IMR-90 (cell line): Measurements from ENCODE around the gene PI4K2B. TPM values are rescaled to one million over a fixed set of nuclear protein-coding genes. Genes with fewer than 3 reads are reported as not detected.

Source experiments
- ATAC-seq: fragments of 200-7000 bp; cut with Tn5 transposase; 2 replicates; pipeline ENCODE4 v1.9.1; 2020; ENCODE audit warnings: low read depth, mild to moderate bottlenecking, moderate library complexity
- BruUV-seq: library from RNA; stranded (reverse); fragments of 400-500 nt; replicated peaks from 2 replicates; lab custom pipeline; 2021; lab: Mats Ljungman, UMichigan
- CTCF ChIA-PET: fragments of 300-600 bp; formaldehyde crosslinking; extraction: SDS; loops from one replicate; lab custom pipeline; 2021; ENCODE audit warnings: antibody characterized with exemption; lab: Yijun Ruan, JAX
- POLR2A ChIA-PET: fragments of 300-600 bp; sonication (Branson Sonifier 250); formaldehyde crosslinking; loops from one replicate; lab custom pipeline; 2022; ENCODE audit warnings: antibody characterized with exemption; ENCODE audit not compliant: unreplicated experiment; lab: Charles Lee
- DNase-seq: peaks from one replicate; pipeline ENCODE4 v3.0.0; 2013
- H2AFZ ChIP-seq: replicated peaks from 2 replicates; pipeline ENCODE3; 2013; ENCODE audit warnings: low read length, mild to moderate bottlenecking; ENCODE audit not compliant: poor library complexity
- H2AK5ac ChIP-seq: 2 replicates; pipeline ENCODE4 v1.6.1; 2013; ENCODE audit warnings: low read depth, low read length, inconsistent platforms
- H2AK9ac ChIP-seq: replicated peaks from 2 replicates; pipeline ENCODE3; 2013; ENCODE audit warnings: mild to moderate bottlenecking, low read depth, low read length, moderate library complexity; ENCODE audit not compliant: poor library complexity
- H2BK120ac ChIP-seq: 2 replicates; pipeline ENCODE4 v1.6.1; 2013; ENCODE audit warnings: low read depth, low read length, inconsistent platforms
- H2BK15ac ChIP-seq: 3 replicates; pipeline ENCODE4 v1.6.1; 2013; ENCODE audit warnings: low read depth, low read length, inconsistent platforms
- H2BK20ac ChIP-seq: 2 replicates; pipeline ENCODE4 v1.6.1; 2013; ENCODE audit warnings: low read depth, mild to moderate bottlenecking, inconsistent platforms, low read length, moderate library complexity
- H2BK5ac ChIP-seq: 2 replicates; pipeline ENCODE4 v1.6.1; 2013; ENCODE audit warnings: mild to moderate bottlenecking, low read depth, low read length, inconsistent platforms; ENCODE audit not compliant: poor library complexity, severe bottlenecking
- H3K14ac ChIP-seq: replicated peaks from 2 replicates; pipeline ENCODE4 v1.6.1; 2013; ENCODE audit warnings: low read depth, low read length, inconsistent platforms
- H3K18ac ChIP-seq: 2 replicates; pipeline ENCODE4 v1.6.1; 2013; ENCODE audit warnings: low read depth, low read length, control low read depth
- H3K23ac ChIP-seq: 2 replicates; pipeline ENCODE4 v1.6.1; 2013; ENCODE audit warnings: low read depth, low read length, inconsistent platforms
- H3K27ac ChIP-seq: 2 replicates; pipeline ENCODE4 v1.5.1; 2013; ENCODE audit warnings: mild to moderate bottlenecking, control low read depth, low read length; ENCODE audit not compliant: insufficient read depth
- H3K27me3 ChIP-seq: 2 replicates; pipeline ENCODE4 v1.6.1; 2013; ENCODE audit warnings: low read length; ENCODE audit not compliant: control insufficient read depth, insufficient read depth
- H3K36me3 ChIP-seq: 2 replicates; pipeline ENCODE4 v1.6.1; 2013; ENCODE audit warnings: low read length, mixed read lengths; ENCODE audit not compliant: control insufficient read depth, insufficient read depth
- H3K4ac ChIP-seq: 2 replicates; pipeline ENCODE4 v1.6.1; 2013; ENCODE audit warnings: low read depth, low read length, inconsistent platforms
- H3K4me1 ChIP-seq: 2 replicates; pipeline ENCODE4 v1.6.1; 2013; ENCODE audit warnings: low read length, mixed read lengths; ENCODE audit not compliant: control insufficient read depth, insufficient read depth
- H3K4me2 ChIP-seq: 2 replicates; pipeline ENCODE4 v1.6.1; 2013; ENCODE audit warnings: low read depth, mild to moderate bottlenecking, control low read depth, low read length, moderate library complexity
- H3K4me3 ChIP-seq: 2 replicates; pipeline ENCODE4 v1.5.1; 2013; ENCODE audit warnings: low read depth, mild to moderate bottlenecking, control low read depth, low read length, moderate library complexity; ENCODE audit not compliant: insufficient read depth
- H3K56ac ChIP-seq: 2 replicates; pipeline ENCODE4 v1.6.1; 2013; ENCODE audit warnings: low read length, inconsistent platforms; ENCODE audit not compliant: insufficient read depth; ENCODE audit errors: extremely low read depth
- H3K79me1 ChIP-seq, 2 experiments: 2 replicates each; pipeline ENCODE4 v1.6.1; 2013; ENCODE audit warnings: low read length in 2 of 2, inconsistent platforms in 1 of 2, low read depth in 1 of 2
- H3K9ac ChIP-seq: 2 replicates; pipeline ENCODE4 v1.6.1; 2013; ENCODE audit warnings: low read depth, low read length, control low read depth
- H3K9me1 ChIP-seq: 2 replicates; pipeline ENCODE4 v1.6.1; 2013; ENCODE audit warnings: low read length, inconsistent platforms; ENCODE audit not compliant: insufficient read depth
- H3K9me3 ChIP-seq: 2 replicates; pipeline ENCODE4 v1.6.1; 2013; ENCODE audit warnings: low read length; ENCODE audit not compliant: control insufficient read depth, insufficient read depth
- H4K20me1 ChIP-seq: 2 replicates; pipeline ENCODE4 v1.6.1; 2013; ENCODE audit warnings: low read length, inconsistent platforms; ENCODE audit not compliant: insufficient read depth
- H4K5ac ChIP-seq: 2 replicates; pipeline ENCODE4 v1.6.1; 2013; ENCODE audit warnings: mild to moderate bottlenecking, low read depth, low read length, control low read depth
- H4K8ac ChIP-seq, 2 experiments: 2 replicates each; pipeline ENCODE4 v1.6.1; 2013; ENCODE audit warnings: low read depth in 2 of 2, low read length in 2 of 2, control low read depth in 1 of 2, inconsistent platforms in 1 of 2
- H4K91ac ChIP-seq: 2 replicates; pipeline ENCODE4 v1.6.1; 2013; ENCODE audit warnings: low read depth, low read length, inconsistent platforms; ENCODE audit not compliant: insufficient read depth
- CTCF ChIP-seq: conservative IDR thresholded peaks from 2 replicates; pipeline ENCODE4 v1.5.1; 2012; ENCODE audit warnings: mild to moderate bottlenecking, low read depth, low read length, improper control_type of control experiment
- RAD21 ChIP-seq: IDR thresholded peaks from 2 replicates; pipeline ENCODE4 v1.6.1; 2012; ENCODE audit warnings: low read length, improper control_type of control experiment
- WGBS, 2 experiments: methylation state at CpG; one replicate each; pipeline versions ENCODE4 v1.1.5 to v1.1.7; 2013; ENCODE audit warnings: missing lambda C conversion rate in 2 of 2; ENCODE audit not compliant: insufficient read length in 1 of 2; ENCODE audit errors: extremely low coverage in 2 of 2; 5-methylcytosine and 5-hydroxymethylcytosine counted together
- dilution Hi-C: fragments of 300-500 bp; cut with HindIII; formaldehyde crosslinking; loops from one replicate; pipeline ENCODE4 v1.14.3; 2018; ENCODE audit warnings: low sequenced_read_pairs; ENCODE audit not compliant: unreplicated experiment
- in situ Hi-C: fragments of 300-500 bp; cut with MboI; formaldehyde crosslinking; loops from 3 replicates; pipeline ENCODE4 v1.14.3; 2019; ENCODE audit warnings: low sequenced_read_pairs, inconsistent platforms, mixed read lengths
- intact Hi-C: fragments of 100-400 bp; cut with micrococcal nuclease; formaldehyde crosslinking; loops from 2 replicates; pipeline ENCODE4 v1.10.0; 2022
- polyA plus RNA-seq, 3 experiments: library from polyadenylated mRNA; depleted of rRNA; stranded (reverse); fragments of >200 nt; gene quantifications; 2 replicates each; pipeline ENCODE4 v1.2.3, GENCODE V29; 2012; ENCODE audit warnings: low replicate concordance in 1 of 3
- total RNA-seq: library from RNA; depleted of rRNA; stranded (reverse); fragments of >200 nt; gene quantifications from 2 replicates; pipeline ENCODE4 v1.2.3, GENCODE V29; 2012

Gene PI4K2B
- total and polyA plus RNA-seq, 2 of the 4 experiments (the other 2 are of a cell fraction): 6.5 to 7.6 TPM

GRCh38 chr4:25302626-25303025 is 68.8 kb downstream of the PI4K2B start:
- no peaks in the 10 kb centered on the region for H3K9me3 ChIP-seq
- H3K4me1 ChIP-seq: no peaks in the 10 kb centered on the region
- no peak overlapping the region for H3K9ac ChIP-seq
- H3K79me1 ChIP-seq: no peaks in the 10 kb centered on the region
- in situ Hi-C loops: no loop called here
- no peak overlapping the region for H2BK15ac ChIP-seq
- no TSS peak for BruUV-seq
- no peaks in the 10 kb centered on the region for H3K36me3 ChIP-seq
- 80% methylated on average over 1 of the region's 9 CpGs; no CpG with 5 or more reads in 1 of the 2 experiments for WGBS, 2 experiments
- ChIA-PET CTCF (interaction anchor here (1.9 kb wide), 1 partner anchor 10 kb away, joined by 10 read pairs; the partner anchor contains the start of gene ZCCHC4), POLR2A (no interaction called here)
- no peak overlapping the region for H3K4me3 ChIP-seq
- H4K5ac ChIP-seq: no peak overlapping the region
- no peak overlapping the region for H3K27ac ChIP-seq
- no peak overlapping the region for H3K4ac ChIP-seq
- H4K8ac ChIP-seq: no peak overlapping the region
- no peak overlapping the region for H3K14ac ChIP-seq
- intact Hi-C loops: no loop called here
- no peak overlapping the region for H3K4me2 ChIP-seq
- H2AK9ac ChIP-seq: no peak overlapping the region
- ATAC-seq (no peak), DNase-seq (no peak)
- H3K27me3 ChIP-seq: peaks cover 12% of the 10 kb centered on the region
- dilution Hi-C loops: no loop called here
- H3K18ac ChIP-seq: no peak overlapping the region
- no peaks in the 10 kb centered on the region for H3K9me1 ChIP-seq
- no peak overlapping the region for H2BK5ac ChIP-seq
- H2BK20ac ChIP-seq: no peak overlapping the region
- H3K56ac ChIP-seq: no peak overlapping the region
- H2AFZ ChIP-seq: no peak overlapping the region
- no peak overlapping the region for H4K91ac ChIP-seq
- TF ChIP-seq RAD21 (no peak), CTCF (no peak)
- no peaks in the 10 kb centered on the region for H4K20me1 ChIP-seq
- no peak overlapping the region for H3K23ac ChIP-seq
- no peak overlapping the region for H2BK120ac ChIP-seq
- no peak overlapping the region for H2AK5ac ChIP-seq
